Ovary (tissue), 3 donors: ENCODE data around the gene CD79A.

Experiments used
- CTCF ChIP-seq, 3 donors: fragments of 450-650 bp in 2 of 3; fragments of 200-600 bp in 1 of 3; IDR thresholded peaks; one replicate each; pipeline versions ENCODE4 v1.5.1 to v1.8.0; 2016 to 2022; ENCODE audit warnings: antibody characterized with exemption in 3 of 3, mild to moderate bottlenecking in 1 of 3
- EP300 ChIP-seq: sonication (generic); formaldehyde crosslinking; IDR thresholded peaks from one replicate; pipeline ENCODE4 v1.6.1; 2017; ENCODE audit warnings: antibody characterized with exemption
- POLR2A ChIP-seq: fragments of 450-650 bp; IDR thresholded peaks from one replicate; pipeline ENCODE4 v1.6.1; 2017; ENCODE audit warnings: antibody characterized with exemption, mild to moderate bottlenecking, moderate library complexity
- donor health status: DM: no; HTN: no; CAD: no.

GRCh38 chr19:41845001-41845050 lies 32.3 kb upstream of the CD79A start, which contains the start of gene DMRTC2:
- no peak for TF ChIP-seq CTCF (IDR thresholded peaks at IDR 0.05)
- no peak for TF ChIP-seq POLR2A
- no peak for TF ChIP-seq EP300
